NAMALWA (cell line): ENCODE results near the gene VIPR1.

ENCODE experiments used
- DNase-seq: peaks from one replicate; pipeline ENCODE4 v3.0.0-alpha.2; 2015; ENCODE audit warnings: low spot score

The VIPR1 gene

GRCh38 chr3:42581400-42581708 is 78.9 kb downstream of the VIPR1 start:
- no peak for DNase-seq

GRCh38 chr3:42581709-42582473 is 79.4 kb downstream of the VIPR1 start, which contains the start of gene SEC22C:
Gene SEC22C (minus strand): TSS chr3:42581967. CDS start chr3:42569046, 12,921 bp downstream.
- peak; percentile 94 for DNase-seq

- DNase-seq = no peak
Measured at GRCh38 chr3:42582474-42583070, 80.1 kb downstream of the VIPR1 start.
